ES-I3 (cell line): ENCODE results near the gene BRF1.
"Not testable (repeated sequence)": the region's sequence is repeated elsewhere in the genome, so short reads cannot be mapped to it uniquely, and the experiment has no call there.

ENCODE experiments used
- H3K36me3 ChIP-seq: 2 replicates; pipeline ENCODE4 v1.6.1; 2013; ENCODE audit warnings: mild to moderate bottlenecking, low read length, control low read depth, moderate library complexity; ENCODE audit not compliant: insufficient read depth
- H3K4me1 ChIP-seq: 2 replicates; pipeline ENCODE4 v1.6.1; 2013; ENCODE audit warnings: mild to moderate bottlenecking, control low read depth, low read length; ENCODE audit not compliant: insufficient read depth
- H3K9ac ChIP-seq: 2 replicates; pipeline ENCODE4 v1.6.1; 2013; ENCODE audit warnings: low read depth, mild to moderate bottlenecking, low read length, moderate library complexity
- H3K9me3 ChIP-seq: 2 replicates; pipeline ENCODE4 v1.6.1; 2013; ENCODE audit warnings: mild to moderate bottlenecking, low read length, moderate library complexity; ENCODE audit not compliant: control insufficient read depth, insufficient read depth

BRF1 gene

DNA sequence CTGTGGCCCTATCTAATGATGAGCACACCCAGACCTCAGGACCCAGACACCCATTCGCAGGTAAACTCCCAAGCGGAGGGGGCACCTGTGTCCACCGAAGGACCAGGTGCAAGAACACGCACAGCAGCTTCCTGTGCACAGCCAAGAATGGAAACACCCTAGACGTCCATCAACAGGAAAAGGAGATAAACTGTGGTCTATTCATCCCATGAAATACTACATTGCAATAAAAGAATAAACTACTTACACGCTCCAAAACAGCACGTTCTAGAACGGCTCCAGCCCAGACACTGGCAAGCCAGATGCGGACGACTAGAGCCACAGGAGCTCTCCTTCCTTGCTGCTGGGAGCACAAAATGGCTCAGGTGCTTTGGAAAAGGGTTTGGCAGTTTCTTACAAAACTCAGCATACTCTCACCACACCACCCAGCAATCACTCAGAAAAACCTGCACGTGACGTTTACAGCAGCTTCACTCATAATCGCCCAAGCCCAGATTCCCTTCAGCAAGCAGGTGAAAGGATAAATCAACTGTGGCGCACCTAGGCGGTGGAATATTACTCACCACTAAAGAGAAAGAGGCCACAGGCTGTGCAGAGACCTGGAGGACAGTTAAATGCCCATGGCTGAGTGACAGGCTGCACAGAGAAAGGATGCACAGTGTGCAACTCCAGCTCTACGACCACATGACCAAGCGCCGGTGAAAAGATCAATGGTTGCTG, 21.0 kb downstream of the BRF1 start:
- Histone ChIP-seq H3K9ac (no peak overlapping the region), H3K36me3 (no peaks in the 10 kb centered on the region), H3K4me1 (no peaks in the 10 kb centered on the region; the same call in 1 of the 2 replicates), H3K9me3 (no peaks in the 10 kb centered on the region; the same call in 1 of the 2 replicates)

DNA sequence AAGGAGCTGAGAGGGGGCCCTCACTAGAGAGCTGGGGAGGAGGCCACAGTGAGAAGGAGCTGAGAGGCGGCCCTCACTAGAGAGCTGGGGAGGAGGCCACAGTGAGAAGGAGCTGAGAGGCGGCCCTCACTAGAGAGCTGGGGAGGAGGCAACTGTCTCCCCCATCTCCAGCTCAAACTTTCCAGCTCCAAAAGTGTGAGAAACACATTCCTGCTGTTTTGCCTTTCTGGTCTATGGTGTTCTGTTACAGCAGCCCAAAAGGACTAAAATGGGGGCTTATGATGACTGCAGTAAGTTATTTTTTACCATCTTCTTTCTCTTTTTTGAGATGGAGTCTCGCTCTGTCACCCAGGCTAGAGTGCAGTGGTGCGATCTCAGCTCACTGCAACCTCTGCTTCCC, 23.4 kb downstream of the BRF1 start:
- H3K4me1 ChIP-seq, H3K36me3 ChIP-seq, H3K9ac ChIP-seq, H3K9me3 ChIP-seq: not testable (repeated sequence)

DNA sequence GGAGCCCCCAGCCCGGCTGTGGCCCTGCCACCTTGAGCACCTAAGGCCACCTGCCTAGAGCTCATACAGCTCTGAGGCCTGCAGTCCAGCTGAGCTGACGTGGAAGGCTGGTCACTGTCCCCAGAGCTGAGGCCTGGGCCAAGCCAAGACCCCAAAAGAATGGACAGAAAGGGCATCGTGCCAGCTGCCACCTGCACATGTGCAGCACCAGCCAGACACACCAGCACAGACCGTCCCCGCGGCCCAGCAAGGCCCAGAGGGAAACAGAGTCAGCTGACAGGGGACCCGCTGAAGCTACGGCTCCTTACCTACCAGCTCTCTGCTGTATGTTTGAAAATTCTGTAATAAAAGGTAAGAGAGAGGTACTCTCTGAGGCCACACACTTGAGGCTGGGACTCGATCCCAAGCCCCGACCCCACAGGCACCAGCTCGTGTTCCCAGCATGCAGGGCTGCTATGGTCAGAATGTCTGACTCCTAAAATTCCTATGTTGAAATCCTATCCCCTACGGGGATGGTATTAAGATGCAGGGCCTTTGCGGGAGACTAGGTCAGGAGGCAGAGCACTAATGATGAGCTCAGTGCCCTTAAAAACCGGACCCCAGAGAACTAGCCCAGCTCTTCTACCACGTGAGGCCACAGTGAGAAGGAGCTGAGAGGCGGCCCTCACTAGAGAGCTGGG, 25.4 kb downstream of the BRF1 start:
- H3K4me1 ChIP-seq, result no peaks in the 10 kb centered on the region
- no peaks in the 10 kb centered on the region; the same call in 1 of the 2 replicates for H3K9me3 ChIP-seq
- H3K36me3 ChIP-seq, result no peaks in the 10 kb centered on the region
- H3K9ac ChIP-seq, result no peak overlapping the region

DNA sequence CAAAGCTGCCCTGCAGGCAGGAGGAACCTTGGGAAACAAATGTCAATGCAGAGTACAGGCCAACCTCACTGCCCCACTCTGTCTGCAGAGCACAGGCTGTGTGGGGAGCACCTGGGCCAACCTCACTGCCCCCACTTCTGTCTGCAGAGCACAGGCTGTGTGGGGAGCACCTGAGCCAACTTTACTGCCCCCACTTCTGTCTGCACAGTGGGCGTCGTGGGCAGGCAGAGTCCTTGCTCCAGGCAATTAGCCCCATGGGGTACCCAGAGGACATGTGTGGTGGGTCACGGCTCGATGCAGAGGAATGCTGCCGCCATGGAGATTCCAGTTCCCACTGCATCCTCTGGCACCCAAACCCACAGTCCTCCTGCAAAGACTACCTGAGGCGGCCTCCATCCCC, 26.2 kb downstream of the BRF1 start:
- no peak overlapping the region for H3K9ac ChIP-seq
- H3K4me1 ChIP-seq, result no peaks in the 10 kb centered on the region
- H3K9me3 ChIP-seq, result no peaks in the 10 kb centered on the region; the same call in 1 of the 2 replicates
- H3K36me3 ChIP-seq, result no peaks in the 10 kb centered on the region

DNA sequence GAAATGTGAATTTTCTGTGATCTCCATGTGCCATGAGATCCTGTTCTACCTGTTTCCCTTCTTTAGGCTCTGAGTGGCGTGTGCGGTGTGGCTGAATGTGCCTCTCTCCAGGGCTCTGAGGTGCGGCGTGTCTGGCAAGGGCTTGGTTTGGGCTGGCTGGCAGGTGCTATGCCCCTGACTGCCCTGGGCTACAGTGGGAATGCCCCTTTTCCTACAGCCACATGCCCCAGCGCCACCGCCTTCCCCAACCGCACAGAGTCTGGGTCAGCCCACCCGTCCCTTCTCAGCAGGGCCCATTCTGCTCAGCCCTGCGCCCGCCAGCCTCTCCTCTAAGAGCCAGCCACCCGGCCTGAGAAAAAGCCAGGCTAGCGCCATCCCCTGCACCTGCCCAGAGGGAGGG, 27.7 kb downstream of the BRF1 start:
- H3K9ac ChIP-seq, result no peak overlapping the region
- no peaks in the 10 kb centered on the region for H3K4me1 ChIP-seq
- H3K36me3 ChIP-seq, result no peaks in the 10 kb centered on the region
- H3K9me3 ChIP-seq, result no peaks in the 10 kb centered on the region

DNA sequence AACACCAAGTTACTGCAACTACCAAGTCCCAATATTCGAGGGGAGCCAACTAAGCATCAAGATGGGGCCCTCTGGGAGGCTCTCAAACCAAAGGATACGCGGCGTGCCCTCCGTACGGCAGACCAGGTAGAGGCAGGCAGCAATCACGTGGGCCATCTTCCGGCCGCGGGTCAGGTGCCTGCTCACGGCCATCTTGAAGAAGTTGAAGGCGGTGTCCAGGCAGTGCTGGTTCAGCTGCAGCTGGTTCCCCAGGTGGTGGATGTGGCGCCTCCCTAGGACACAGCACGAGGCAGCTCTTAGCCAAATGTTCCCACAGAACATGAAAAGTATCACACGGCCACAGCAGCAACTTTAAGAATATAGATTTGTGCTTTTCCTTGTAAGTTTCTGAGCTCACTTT, 28.2 kb downstream of the BRF1 start:
- H3K4me1 ChIP-seq, result no peaks in the 10 kb centered on the region
- H3K36me3 ChIP-seq, result no peaks in the 10 kb centered on the region
- no peaks in the 10 kb centered on the region for H3K9me3 ChIP-seq
- H3K9ac ChIP-seq, result no peak overlapping the region

DNA sequence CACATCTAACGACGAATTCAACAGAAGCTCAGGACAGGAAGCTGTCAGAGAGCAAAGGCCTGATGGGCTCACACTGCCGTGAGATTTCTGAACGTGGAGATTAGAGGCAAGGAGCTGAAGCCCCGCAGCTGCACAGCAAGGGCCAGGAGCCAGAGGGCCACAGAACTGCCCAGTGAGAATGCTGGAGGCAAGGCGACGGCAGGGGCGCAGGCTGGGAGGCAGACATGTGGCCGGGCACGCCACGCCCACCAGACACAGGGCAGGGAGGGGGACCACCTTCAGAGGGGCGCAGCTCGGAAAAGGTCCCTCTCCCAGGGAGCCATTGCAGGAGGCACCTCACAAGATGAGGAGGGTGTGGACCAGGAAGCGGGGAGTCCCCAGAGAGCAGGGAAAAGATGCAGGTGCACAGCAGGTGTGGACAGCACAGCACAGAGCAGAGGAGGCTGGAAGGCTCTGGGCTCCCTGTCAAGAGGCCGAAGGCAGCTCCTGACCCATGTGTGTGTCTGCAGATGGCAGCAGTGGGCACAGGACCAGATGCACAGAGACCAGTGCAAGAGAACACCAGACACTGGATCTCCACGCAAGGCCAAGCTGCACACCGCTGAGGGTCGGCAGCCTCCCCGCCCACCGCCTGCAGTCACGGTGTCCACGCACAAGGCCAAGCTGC, 29.4 kb downstream of the BRF1 start:
- H3K4me1 ChIP-seq, result no peaks in the 10 kb centered on the region
- no peaks in the 10 kb centered on the region for H3K9me3 ChIP-seq
- H3K9ac ChIP-seq, result no peak overlapping the region
- no peaks in the 10 kb centered on the region for H3K36me3 ChIP-seq

DNA sequence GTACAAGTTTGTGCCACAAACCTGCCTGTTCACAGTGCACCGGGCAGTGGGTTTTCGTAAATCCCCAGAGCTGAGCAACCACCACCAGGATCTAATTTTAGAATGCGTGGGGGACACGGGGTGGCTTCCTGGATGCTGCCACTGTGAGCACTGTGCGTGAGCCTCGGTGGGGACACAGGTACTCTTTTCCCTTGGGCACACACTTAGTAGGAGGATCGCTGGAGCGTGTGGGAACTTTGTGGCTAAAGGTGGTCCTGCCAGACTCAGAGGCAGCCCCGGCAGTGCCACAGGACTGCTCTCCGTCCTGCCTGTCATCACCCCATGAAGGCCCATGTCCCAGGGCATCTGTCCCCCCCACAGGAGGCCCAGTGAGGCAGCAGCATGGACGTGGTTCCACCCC, 31.4 kb downstream of the BRF1 start:
- no peaks in the 10 kb centered on the region for H3K9me3 ChIP-seq
- H3K36me3 ChIP-seq, result no peaks in the 10 kb centered on the region
- no peaks in the 10 kb centered on the region for H3K4me1 ChIP-seq
- no peak overlapping the region for H3K9ac ChIP-seq

DNA sequence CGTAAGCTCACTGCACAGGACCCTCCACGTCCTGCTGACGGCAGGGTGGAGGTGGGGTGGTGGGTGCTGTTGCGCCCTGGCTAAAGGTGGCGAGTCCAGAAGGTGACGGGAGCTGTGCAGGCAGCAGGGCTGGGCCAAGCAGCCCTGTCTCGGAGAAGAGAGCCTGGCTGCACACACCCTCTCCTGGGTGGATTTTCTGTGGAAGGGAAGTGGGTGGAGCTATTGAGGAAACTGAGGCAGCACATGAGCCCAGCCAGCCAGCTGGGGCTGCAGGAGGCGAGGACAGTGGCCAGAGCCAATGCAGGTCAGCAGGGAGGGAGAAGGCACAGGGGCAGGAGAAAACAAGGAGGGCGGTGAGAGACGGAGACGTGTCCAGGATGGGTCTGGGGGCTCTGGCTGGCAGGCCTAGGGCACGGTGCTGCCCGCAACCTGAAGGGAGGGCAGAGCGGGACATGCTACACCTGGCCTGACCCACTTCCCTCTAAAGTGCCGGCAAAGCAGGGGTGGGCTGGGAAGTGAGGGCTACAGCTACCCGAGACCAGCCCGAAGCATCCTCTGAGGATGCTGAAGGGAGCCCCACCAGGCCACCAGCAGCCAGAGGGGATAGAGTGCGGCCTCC, 32.0 kb downstream of the BRF1 start:
- Histone ChIP-seq H3K9ac (no peak overlapping the region), H3K9me3 (no peaks in the 10 kb centered on the region), H3K4me1 (no peaks in the 10 kb centered on the region), H3K36me3 (no peaks in the 10 kb centered on the region)

DNA sequence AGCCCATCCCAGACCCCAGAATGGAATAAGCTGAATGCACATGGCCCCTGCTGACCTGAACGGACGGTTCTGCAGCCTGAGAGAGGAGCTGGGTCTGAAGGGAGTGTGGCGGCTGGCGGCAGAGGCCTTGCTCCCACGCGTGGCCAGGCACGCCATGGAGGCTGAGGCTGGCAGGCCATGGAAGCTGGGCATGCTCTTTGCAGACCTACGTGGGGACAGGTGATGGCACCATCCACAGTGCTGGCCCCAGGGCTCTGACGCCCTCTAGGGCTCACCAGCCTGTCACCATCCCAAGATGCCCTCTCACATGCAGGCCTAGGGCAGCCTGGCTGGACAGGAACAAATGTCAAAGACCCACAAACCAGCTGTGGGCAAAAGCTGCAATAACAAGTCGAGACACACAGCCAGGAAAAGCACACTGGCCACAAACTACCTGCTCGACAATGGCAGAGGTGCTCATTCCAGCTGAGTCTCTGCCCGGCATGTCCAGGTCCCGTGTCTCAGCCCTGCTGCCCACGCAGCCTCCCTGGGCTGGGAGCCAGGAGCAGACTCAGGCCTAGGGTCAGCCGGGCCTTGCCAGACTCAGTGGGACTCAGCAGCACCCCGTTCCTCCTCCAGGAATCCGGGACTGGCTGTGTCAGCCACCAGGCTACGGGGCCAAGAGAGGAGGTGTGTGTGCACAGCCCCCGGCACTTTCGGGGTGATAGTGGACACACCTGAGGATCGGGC, 32.8 kb downstream of the BRF1 start:
- H3K9ac ChIP-seq, result no peak overlapping the region
- H3K36me3 ChIP-seq, result no peaks in the 10 kb centered on the region
- no peaks in the 10 kb centered on the region for H3K4me1 ChIP-seq
- no peaks in the 10 kb centered on the region for H3K9me3 ChIP-seq

DNA sequence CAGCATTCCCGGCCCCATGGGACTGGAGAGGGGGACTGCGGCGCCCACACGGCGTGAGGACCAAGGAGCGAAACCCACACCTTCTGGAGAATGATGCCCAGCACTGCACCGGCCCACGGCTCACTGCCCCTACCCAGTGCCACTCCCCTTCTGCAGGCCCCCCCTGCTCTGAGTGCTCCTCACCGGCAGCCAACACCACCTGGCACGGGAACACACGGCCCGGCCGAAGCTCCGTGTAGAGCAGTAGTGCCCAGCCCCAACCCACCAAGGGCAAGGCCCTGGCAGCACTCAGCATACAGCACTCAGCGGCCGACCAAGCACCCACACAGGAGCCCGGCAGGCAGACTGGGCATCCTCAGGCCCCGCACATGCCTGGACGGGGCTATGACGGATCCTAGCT, 39.0 kb downstream of the BRF1 start:
- H3K9ac ChIP-seq, result no peak overlapping the region
- no peaks in the 10 kb centered on the region for H3K9me3 ChIP-seq
- H3K4me1 ChIP-seq, result no peaks in the 10 kb centered on the region
- H3K36me3 ChIP-seq, result no peaks in the 10 kb centered on the region

DNA sequence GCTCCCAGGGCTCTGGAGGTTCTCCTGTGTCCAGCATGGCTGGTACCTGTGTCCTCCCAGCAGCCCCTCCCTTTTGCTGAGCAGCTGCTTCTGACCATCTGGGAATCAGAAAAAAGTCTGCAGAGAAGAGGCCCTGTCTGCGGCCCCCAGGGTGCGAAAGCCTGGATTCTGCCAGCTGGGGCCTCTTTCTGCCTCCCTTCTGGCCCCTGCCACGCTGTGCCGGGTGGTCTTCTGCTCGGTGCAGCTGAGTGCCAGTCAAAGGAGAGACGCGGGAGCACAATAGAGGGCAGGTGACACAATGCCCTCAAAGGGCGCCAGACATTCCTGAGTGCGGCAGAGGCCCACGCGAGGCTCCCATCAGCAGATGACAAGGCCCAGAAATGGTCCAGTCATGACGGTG, 39.8 kb downstream of the BRF1 start:
- Histone ChIP-seq H3K36me3 (no peaks in the 10 kb centered on the region), H3K4me1 (no peaks in the 10 kb centered on the region), H3K9ac (no peak overlapping the region), H3K9me3 (no peaks in the 10 kb centered on the region)

DNA sequence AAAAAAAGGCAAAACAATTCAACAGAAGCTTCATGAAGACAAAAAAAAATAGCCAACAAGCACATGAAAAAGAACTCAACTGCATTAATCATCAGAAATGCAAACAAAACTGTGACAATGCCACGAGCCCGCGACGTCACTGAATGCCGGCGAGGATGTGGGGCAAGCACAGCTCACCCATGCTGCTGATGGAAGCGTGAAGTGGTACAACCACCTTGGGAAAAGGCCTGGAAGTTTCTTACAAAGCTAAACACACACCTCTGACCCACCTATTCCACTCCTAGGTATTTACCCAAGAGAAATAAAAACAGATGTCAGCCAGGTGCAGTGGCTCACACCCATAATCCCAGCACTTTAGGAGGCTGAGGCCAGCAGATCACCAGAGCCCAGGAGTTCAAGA, 42.0 kb downstream of the BRF1 start:
- no peaks in the 10 kb centered on the region for H3K36me3 ChIP-seq
- no peak overlapping the region for H3K9ac ChIP-seq
- H3K9me3 ChIP-seq, result no peaks in the 10 kb centered on the region
- H3K4me1 ChIP-seq, result no peaks in the 10 kb centered on the region

DNA sequence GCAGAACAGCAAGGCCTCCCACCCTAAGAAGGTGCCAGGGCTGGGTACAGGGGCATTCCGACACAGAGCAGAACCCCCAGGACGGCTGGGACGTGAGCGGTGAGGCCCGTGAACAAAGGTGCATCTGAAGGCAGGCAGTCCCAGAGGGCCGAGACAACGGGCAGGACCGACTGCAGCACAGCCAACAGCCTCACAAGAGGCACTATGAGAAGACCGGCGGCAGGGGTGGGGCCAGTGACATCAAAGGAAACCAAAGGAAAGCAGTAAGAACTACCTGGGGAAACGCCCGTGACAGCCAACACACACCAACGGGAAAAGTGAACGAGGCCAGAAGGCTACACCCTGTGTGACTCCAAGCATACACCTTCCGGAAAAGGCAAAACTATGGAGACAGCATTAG, 43.3 kb downstream of the BRF1 start:
- Histone ChIP-seq H3K36me3 (no peaks in the 10 kb centered on the region), H3K9me3 (no peaks in the 10 kb centered on the region), H3K4me1 (no peaks in the 10 kb centered on the region), H3K9ac (no peak overlapping the region)
